Kasumi-1 (cell line): ENCODE measurements around the gene SLC15A1.
"Not testable (repeated sequence)": the region's sequence is repeated elsewhere in the genome, so short reads cannot be mapped to it uniquely, and the experiment has no call there.

ENCODE experiments used
- DNase-seq, 2 experiments: peaks; one replicate each; lab custom pipeline; 2025; lab: John Stamatoyannopoulos, UW

SLC15A1 gene

DNA sequence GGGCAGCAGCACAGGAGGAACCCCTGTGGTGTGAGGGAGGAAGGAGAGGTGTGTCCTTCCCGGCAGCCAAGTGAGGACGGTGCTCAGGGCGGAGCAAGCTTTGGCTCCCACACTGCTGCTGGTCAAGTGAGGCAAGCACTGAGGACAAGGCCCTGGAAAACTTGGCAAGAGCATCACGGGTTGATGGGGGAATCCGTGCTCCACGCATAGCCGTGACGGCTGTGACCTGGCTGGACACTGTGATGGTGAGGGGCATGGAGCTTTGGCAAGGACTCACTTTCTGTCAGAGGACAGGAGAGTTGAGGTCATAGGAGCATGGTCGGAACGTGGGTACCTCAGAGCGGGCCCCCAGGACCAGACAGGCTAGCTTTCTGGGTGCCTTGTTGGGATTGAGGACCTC, 29.0 kb upstream of the SLC15A1 start:
- no peak for DNase-seq

- DNase-seq = no peak
These were observed 28.6 kb upstream of the SLC15A1 start for GRCh38 chr13:98781045-98781444.

DNA sequence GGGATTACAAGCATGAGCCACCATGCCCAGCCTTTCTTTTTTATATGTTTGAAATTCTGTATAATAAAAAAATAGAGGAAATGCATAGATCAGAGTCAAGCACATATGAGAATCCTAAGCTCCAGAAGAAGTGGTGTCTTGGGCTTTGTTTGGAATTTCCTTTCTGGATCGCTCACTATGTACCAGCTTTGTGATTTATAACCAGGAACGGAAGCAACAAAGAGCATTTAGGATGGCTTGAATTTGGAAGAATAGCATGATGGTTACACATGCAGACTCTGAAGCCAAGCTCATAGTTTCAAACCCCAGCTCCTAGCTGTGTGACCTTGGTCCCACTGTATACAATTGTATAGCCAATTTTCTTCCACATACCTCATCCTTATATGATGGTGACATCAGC, 28.0 kb upstream of the SLC15A1 start:
- no peak for DNase-seq

DNA sequence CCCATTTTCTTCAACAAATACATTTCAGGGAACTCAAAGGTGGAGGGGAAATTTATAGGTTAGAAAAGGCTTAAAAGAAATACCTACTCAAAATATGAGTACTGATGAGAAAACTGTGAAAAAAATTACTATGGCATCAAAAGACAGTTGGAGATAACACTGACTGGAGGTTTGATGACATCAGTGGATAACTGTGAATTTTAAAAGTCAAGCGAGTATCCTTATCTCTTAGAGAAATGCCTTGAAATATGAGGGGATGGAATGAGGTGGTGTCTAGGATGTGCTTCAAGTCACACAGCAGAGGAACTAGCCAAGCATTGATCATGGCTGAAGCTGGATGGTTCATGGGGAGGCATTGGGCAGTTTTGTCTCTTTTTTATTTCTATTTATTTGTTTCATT, 27.2 kb upstream of the SLC15A1 start:
- DNase-seq = no peak

GRCh38 chr13:98778749-98779148, 26.3 kb upstream of the SLC15A1 start:
- no peak for DNase-seq

DNA sequence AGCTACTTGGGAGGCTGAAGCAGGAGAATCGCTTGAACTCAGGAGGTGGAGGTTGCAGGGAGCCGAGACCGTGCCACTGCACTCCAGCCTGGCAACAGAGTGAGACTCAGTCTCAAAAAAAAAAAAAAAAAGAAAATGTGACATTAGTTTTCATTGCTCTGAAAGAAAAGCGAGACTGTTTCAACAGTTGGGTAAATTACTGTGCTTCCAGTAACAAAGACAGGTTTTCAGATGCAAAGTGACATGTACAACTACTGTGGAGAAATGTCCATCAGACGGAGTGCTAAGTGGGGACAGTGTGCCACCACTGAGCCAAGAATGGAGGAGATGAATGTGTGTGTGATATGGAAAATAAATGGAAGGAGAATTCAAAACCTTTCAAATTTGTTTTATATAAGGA, 24.2 kb upstream of the SLC15A1 start:
- no peak for DNase-seq

DNA sequence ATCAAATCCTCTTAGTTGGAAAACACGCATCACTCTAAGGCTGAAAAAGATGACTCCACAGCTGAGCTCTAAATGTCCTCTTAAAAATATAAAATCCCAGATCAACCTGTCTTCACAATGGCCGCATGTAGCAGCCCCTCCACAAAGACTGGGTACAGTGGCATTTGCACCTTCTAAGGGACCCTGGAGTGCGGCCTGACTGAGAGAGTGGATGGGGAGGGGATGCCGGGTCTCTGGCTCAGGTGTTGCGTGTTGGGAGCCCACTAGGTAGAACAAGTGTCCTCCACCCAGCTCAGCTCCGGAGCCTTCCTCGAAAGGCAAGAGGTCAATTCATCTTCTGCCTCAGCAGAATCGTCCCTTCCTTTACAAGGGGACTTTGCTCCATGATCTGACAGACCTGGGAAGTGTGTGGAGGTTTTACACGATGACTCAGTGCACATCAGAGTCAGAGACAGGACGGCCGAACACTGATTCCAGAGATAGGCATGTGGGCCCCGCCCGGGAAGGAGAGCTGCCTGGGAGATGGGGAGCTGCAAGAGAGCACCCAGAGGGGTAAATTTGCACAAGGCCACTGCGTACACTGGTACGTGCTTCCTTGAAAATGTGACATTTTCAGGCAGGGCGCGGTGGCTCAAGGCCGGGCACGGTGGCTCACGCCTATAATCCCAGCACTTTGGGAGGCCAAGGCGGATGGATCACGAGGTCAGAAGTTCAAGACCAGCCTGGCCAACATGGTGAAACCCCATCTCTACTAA, 23.5 kb upstream of the SLC15A1 start:
- DNase-seq = no peak

DNA sequence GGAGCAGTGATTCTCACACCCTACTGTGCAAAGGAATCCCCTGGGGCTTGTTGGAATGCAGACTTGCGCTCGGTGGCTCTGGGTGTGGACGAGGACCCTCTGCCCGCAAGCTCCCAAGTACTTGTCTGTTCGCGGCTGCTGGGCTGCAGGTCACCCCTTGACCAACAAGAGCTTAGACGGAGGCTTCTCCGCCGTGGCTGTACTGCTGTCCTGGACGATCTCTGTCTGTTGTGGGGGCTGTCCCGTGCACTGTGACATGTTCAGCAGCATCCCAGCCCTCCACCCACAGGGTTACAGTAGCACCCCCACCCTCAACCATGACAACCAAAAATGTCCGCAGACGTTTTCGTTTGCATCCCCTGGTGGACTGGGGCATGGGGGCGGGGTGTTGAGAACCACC, 22.9 kb upstream of the SLC15A1 start:
- DNase-seq = no peak

GRCh38 chr13:98774776-98775175, 22.3 kb upstream of the SLC15A1 start:
- no peak for DNase-seq

DNA sequence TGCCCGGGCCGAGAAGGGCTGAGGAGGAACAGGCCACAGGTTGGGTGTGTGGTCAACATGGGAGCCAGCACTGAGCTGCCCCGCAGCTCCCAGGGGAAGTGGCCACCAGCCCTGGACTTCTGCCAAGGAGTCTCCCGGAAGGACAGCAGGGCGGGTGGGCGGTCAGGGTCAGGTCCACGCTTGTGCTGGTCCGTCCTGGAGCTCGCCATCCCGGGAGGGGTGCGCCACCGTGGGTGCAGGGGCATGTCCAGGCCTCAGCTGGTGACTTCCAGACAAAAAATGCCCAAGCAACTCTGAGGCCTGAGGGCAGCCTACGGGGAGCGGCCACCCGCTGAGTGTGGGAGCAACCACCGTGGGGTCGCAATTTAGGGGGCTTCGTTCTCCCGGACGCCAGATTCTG, 21.4 kb upstream of the SLC15A1 start:
- no peak for DNase-seq

DNA sequence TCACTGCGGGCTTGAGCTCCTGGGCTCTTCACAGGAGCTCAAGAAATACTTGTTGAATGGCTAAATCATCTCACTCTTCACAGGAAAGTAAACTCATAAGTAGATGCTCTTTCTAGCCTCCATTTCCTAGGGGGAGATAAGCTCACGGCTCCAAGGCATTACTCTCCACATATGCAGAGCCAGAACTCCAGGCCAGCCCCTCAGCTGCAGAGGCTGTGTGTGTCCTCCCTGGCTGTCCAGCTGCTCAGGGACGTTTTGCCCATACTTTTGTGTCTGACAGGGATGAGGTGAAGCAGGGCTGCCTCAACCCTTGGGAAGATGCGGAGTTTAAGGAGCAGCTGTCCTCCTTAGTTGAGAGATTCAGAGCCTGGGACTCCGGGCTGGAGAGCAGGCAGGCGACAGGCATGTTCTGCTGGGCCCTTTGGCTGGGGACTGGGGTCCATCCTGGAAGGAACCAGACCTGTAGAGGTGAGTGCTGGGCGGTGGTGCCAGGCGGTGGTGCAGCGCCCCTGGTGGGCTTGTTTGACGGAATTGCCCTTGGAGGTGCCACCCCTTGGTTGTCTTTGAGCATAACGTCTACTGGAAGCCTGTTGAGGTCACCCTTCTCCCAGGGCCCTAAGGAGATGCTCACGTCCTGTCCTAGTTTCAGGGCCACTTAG, 20.5 kb upstream of the SLC15A1 start:
- DNase-seq = no peak

DNA sequence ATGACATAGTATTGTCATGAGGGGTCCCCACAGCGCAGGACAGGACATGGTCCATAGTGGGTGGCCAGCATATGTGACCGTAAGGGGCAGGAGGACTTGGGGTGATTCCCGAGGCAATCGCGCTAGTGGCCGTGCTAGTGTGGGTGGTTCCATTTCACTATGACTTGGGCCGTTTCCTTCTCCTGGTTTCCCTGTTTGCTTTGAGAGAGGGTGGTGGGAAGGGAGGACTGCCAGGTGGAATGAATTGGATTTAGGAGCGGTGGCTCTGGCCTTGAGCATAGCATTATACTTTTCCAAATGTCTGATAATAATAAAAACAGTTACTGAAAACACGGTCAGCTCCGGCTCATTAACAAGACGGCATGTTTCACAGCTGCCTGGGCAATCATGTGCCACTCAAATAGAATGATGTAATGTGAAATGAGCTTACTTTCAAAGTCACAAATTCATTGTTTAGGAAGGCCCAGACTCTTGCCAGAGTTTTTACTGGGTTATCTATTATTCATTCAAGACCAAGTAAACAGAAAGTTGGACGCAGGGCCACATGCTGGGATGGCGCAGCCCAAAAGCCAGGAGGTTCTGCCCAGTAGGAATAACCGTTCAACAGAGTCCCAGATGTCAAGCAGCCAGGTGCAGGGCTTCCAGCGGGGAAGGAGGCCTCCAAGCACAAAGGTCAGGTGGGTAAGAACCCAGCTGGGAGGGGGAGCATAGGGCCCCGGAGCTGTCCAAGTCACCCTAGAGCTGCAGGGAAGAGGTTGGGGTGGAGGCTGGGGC, 19.6 kb upstream of the SLC15A1 start:
- DNase-seq = no peak

- DNase-seq = no peak
These were observed 17.3 kb upstream of the SLC15A1 start for GRCh38 chr13:98769736-98770135.

GRCh38 chr13:98768522-98768921, 16.1 kb upstream of the SLC15A1 start:
- no peak for DNase-seq

GRCh38 chr13:98766697-98767096, 14.2 kb upstream of the SLC15A1 start:
- DNase-seq = no peak

- DNase-seq = no peak
These were observed 13.6 kb upstream of the SLC15A1 start for GRCh38 chr13:98765996-98766519.

GRCh38 chr13:98761986-98762616, 9.6 kb upstream of the SLC15A1 start:
- DNase-seq = no peak

DNA sequence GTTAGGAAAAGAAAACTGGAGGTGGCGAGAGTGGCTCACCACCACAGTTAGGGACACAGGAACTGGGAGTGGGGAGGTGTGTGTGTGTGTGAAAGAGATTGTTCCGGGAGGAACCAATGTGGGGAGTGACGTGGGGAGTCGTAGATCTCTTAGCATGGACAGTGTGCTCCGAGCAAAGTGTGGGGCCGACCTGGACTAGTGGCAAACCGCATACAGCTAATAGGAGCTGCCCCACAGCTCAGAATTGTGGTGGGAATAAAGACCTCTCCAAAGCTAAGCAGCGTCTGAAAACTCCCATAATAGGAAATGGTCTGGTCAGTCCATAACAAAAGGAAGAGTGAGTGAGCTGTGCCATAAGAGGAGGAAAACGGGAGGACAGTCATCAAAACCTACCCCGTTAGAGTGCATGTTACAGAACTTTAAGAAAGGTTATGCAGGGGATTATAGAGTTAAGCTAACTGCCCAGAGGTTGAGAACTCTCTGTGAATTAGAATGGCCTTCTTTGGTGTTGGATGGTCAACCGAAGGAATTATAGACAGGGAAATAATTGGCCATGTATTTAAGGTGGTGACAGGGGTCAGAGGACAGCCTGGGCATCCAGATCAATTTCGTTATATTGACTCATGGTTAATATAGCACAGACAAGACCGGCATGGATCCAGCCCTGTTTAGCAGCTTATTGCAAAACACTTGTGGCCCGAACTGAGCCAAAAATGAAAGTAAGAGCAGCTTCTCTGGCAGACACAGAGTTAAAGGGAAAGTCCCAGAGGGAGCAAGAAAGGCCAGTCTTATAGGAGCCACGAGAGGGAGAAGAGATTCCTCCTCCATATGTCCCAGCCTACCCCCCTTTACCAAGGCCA, 8.9 kb upstream of the SLC15A1 start:
- DNase-seq = peak in 1 of 2 experiments; percentile 11

GRCh38 chr13:98755729-98756128, 3.3 kb upstream of the SLC15A1 start:
- no peak for DNase-seq

DNA sequence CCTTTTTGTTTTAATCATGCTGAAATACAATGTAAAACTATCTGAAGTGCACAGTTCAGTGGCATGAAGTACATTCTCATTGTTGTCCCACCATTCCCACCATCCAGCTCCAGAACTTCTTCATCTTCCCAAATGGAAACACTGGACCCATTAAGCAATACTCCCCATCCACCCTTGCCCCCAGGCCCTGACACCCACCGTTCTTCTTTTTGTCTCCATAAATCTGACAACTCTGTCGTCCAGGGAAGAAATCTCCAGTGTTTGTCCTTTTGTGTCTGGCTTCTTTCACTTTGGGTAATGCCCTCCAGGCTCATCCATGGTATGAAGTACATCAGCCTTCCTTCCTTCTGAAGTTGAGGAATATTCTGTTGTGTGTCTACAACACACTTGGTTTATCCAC, 2.6 kb upstream of the SLC15A1 start:
- no peak for DNase-seq

GRCh38 chr13:98754468-98754867, 2.0 kb upstream of the SLC15A1 start:
- not testable (repeated sequence) for DNase-seq
